Mesothelial cell of epicardium (in vitro differentiated cells): ENCODE data around the gene IGF2BP1. TPM values are rescaled to one million over a fixed set of nuclear protein-coding genes. Genes with fewer than 3 reads are reported as not detected.

Experiments used
- DNase-seq, 2 experiments: peaks; one replicate each; pipeline ENCODE4 v3.0.0; 2021; ENCODE audit warnings: low spot score in 2 of 2; ENCODE audit not compliant: unreplicated experiment in 2 of 2
- H3K27ac Mint-ChIP-seq: 2 replicates; pipeline ENCODE4 v1.8.0; 2021; ENCODE audit warnings: mixed read lengths
- H3K27me3 Mint-ChIP-seq: 2 replicates; pipeline ENCODE4 v1.8.0; 2021; ENCODE audit warnings: low read depth, mixed read lengths
- H3K36me3 Mint-ChIP-seq: 2 replicates; pipeline ENCODE4 v1.8.0; 2021; ENCODE audit warnings: mixed read lengths
- H3K4me1 Mint-ChIP-seq: 2 replicates; pipeline ENCODE4 v1.8.0; 2021; ENCODE audit warnings: mixed read lengths
- H3K4me3 Mint-ChIP-seq: 2 replicates; pipeline ENCODE4 v1.8.0; 2021; ENCODE audit warnings: mild to moderate bottlenecking, moderate library complexity, mixed read lengths
- H3K9me3 Mint-ChIP-seq: 2 replicates; pipeline ENCODE4 v1.8.0; 2021; ENCODE audit warnings: mixed read lengths
- total RNA-seq: library from RNA; stranded (reverse); gene quantifications from 3 replicates; pipeline ENCODE4 v1.2.1, GENCODE V29; 2021
- TF ChIP-seq, protein P1 (sequence below): fragments of 200-600 bp; sonication (generic); IDR thresholded peaks from one replicate; pipeline ENCODE4 v1.5.0; 2021; ENCODE audit warnings: antibody characterized with exemption; ENCODE audit not compliant: unreplicated experiment

IGF2BP1 gene
- total RNA-seq, 1 donor from 2014 or later = 227 TPM

DNA sequence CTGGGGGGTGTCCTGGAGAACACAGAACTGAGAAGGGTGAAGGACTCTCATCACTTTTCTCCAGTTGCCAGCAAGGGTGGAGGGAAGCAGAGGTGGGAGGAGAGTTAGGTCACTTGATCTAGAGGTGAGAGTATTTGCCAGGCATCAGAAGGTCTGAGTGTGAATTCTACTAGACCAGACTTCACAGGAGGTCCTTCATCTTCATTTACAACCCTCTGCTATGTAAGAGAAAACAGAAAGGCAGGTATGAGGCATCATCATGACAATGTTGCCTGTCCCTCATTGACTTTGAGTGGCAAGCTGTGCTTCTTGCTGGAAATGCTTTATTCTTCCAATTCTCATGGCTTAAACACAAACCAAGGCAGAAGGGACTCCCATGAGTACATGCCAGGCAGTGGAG, 89.5 kb downstream of the IGF2BP1 start:
- Mint-ChIP-seq H3K9me3 (no peaks in the 10 kb centered on the region), H3K36me3 (no peaks in the 10 kb centered on the region), H3K4me3 (no peak overlapping the region), H3K4me1 (peaks cover 2% of the 10 kb centered on the region), H3K27me3 (peaks cover 6% of the 10 kb centered on the region), H3K27ac (no peak overlapping the region)
- TF ChIP-seq, protein P1, sequence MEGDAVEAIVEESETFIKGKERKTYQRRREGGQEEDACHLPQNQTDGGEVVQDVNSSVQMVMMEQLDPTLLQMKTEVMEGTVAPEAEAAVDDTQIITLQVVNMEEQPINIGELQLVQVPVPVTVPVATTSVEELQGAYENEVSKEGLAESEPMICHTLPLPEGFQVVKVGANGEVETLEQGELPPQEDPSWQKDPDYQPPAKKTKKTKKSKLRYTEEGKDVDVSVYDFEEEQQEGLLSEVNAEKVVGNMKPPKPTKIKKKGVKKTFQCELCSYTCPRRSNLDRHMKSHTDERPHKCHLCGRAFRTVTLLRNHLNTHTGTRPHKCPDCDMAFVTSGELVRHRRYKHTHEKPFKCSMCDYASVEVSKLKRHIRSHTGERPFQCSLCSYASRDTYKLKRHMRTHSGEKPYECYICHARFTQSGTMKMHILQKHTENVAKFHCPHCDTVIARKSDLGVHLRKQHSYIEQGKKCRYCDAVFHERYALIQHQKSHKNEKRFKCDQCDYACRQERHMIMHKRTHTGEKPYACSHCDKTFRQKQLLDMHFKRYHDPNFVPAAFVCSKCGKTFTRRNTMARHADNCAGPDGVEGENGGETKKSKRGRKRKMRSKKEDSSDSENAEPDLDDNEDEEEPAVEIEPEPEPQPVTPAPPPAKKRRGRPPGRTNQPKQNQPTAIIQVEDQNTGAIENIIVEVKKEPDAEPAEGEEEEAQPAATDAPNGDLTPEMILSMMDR = no peak
- DNase-seq = no peak

DNA sequence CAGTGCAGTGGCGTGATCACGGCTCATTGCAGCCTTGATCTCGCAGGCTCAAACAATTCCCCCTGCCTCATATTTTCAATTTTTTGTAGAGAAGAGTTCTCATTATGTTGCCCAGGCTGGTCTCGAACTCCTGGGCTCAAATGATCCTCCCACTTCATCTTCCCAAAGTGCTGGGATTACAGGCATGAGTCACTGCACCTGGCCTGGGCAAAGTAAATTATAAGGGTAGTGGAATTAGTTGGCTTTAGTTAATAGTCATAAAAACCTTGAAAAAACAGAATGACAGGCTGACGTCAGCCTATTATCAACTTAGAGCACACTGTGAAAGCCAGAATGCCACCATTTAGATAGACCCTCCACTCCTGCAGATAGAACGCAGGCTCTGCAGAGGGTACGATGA, 91.9 kb downstream of the IGF2BP1 start:
- Mint-ChIP-seq H3K4me1 (peaks cover 10% of the 10 kb centered on the region), H3K27ac (no peak overlapping the region), H3K4me3 (no peak overlapping the region), H3K36me3 (no peaks in the 10 kb centered on the region), H3K9me3 (no peaks in the 10 kb centered on the region), H3K27me3 (peaks cover 3% of the 10 kb centered on the region)
- TF ChIP-seq, protein P1 = no peak
- DNase-seq = no peak

DNA sequence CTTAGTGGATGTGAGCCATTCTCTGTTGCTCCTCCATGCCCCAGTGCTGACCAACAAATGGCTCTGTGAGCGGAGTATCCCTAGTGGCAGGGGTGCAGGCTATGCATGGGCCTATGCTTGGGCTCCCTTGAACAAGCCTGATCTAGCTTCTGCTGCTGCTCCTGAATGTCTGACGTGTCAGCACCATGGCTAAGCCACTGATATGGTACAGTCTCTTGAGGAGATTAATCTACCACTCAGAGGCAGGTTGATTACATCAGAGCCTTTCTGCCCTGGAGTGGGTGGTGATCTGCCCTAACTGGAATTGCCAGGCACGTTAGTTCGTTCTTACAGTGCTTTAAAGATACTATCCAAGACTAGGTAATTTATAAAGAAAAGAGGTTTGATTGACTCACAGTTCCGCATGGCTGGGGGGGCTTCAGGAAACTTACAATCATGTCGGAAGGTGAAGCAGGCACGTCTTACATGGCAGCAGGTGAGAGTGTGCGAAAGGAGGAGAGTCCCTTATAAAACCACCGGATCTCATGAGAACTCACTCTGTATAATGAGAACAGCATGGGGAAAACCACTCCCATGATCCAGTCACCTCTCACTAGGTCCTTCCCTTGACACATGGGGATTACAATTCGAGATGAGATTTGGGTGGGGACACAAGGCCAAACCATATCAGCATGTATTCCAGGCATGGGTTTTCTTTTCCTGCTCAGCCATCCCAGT, 93.9 kb downstream of the IGF2BP1 start:
- no peak for DNase-seq
- no peaks in the 10 kb centered on the region for H3K9me3 Mint-ChIP-seq
- no peak overlapping the region for H3K4me3 Mint-ChIP-seq
- H3K36me3 Mint-ChIP-seq = no peaks in the 10 kb centered on the region
- H3K27me3 Mint-ChIP-seq = peaks cover 3% of the 10 kb centered on the region
- TF ChIP-seq, protein P1 = no peak
- peaks cover 10% of the 10 kb centered on the region for H3K4me1 Mint-ChIP-seq
- no peak overlapping the region for H3K27ac Mint-ChIP-seq

DNA sequence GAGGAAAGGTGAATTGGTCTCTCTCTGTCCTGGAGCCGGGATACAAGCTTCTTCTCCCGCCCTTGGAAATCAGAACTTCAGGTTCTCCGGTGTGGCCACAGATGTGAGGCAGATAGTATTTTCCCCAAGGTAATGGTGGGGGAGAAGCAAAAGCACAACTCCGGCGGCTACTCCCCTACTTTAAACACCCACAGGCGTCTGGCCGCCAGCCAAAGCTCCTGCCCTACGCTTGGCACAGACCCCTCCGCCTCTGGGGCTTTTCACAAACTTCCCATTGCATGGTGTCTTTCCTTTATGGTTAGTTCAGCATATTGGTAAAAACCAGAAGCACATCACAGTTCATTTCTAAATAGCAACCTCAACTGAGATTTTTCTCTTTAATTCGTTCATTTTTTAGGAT, 95.9 kb downstream of the IGF2BP1 start:
- no peak for DNase-seq
- peaks cover 8% of the 10 kb centered on the region for H3K4me1 Mint-ChIP-seq
- H3K36me3 Mint-ChIP-seq = no peaks in the 10 kb centered on the region
- no peaks in the 10 kb centered on the region for H3K9me3 Mint-ChIP-seq
- H3K27ac Mint-ChIP-seq = no peak overlapping the region
- H3K4me3 Mint-ChIP-seq = no peak overlapping the region
- TF ChIP-seq, protein P1 = no peak
- no peaks in the 10 kb centered on the region for H3K27me3 Mint-ChIP-seq

DNA sequence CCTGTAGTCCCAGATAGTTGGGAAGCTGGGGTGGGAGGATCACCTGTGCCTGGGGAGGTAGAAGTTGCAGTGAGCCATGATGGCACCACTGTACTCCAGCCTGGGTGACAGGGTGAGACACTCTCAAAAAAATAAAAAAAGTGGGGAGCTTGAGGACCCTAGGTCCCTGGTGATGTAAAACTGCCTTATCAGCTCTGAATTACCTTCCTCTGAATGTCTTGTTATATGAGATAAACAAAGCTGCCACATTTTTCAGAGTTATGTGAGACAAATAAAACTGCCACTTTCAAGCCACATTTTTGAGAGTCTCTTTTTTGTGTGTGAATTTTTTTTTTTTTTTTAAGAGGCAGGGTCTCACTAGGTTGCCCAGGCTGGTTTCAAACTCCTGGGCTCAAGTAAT, 103.4 kb downstream of the IGF2BP1 start:
- Mint-ChIP-seq H3K9me3 (no peaks in the 10 kb centered on the region), H3K4me1 (peaks cover 7% of the 10 kb centered on the region), H3K27me3 (peaks cover 3% of the 10 kb centered on the region), H3K36me3 (no peaks in the 10 kb centered on the region), H3K27ac (no peak overlapping the region), H3K4me3 (no peak overlapping the region)
- DNase-seq = no peak
- TF ChIP-seq, protein P1 = no peak
